T-helper 2 cell (primary cell): ENCODE results near the gene MAN2B1.

Source experiments
- DNase-seq, 5 experiments: peaks; one replicate each; pipeline versions ENCODE4 v3.0.0 to v3.0.0-alpha.2; 2012 to 2022

Gene MAN2B1

GRCh38 chr19:12611361-12611699, 55.2 kb downstream of the MAN2B1 start:
- no peak for DNase-seq

DNA sequence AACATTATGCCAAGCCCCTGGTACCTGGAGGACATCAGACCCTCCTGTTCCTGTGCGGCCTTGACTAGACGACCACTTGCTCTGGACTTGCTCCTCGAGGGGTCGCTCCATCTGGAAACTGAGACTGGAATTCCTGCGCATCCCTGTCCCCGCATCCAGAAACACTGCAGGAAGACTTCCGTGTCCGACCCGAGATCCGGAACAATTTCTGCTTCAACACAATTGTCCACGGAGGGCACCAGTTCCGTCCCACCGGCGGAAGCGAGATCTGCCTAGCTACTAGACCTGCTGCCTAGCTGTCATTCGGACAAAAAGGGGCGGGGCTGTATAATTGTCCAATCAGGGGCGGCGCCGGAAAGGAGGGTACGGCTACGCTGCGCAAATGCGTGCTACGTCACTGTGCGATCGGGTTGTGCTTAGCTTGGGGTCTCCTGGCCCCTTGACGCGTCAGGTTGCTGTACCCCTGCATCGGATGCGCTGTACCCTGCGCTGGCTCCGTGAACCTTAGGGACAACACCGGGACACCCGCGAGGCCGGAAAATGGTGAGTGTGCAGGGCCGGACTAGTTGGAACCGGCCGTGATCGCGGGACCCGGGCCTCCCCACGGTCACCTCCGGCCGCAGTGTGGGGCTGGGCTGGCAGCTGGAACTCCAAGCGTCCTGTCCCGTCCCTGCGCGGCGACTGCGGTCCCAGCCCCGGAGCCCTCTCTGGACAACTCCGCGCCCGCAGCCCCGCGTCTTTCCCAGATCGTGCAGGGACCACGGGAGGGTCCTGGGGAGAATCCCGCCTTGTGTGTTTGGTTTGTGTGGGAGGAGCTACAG, 55.8 kb downstream of the MAN2B1 start, which contains the start of the genes ZNF490 and ZNF791:
ZNF490 (minus strand) TSS at position 274 of the 821 bp plus-strand sequence; CDS start at position 141, 133 bp downstream.
ZNF791 (plus strand) TSS at position 381 of the 821 bp plus-strand sequence; CDS start at position 541, 160 bp downstream.
- peak; percentile 81 to 98 (median 94) for DNase-seq

DNA sequence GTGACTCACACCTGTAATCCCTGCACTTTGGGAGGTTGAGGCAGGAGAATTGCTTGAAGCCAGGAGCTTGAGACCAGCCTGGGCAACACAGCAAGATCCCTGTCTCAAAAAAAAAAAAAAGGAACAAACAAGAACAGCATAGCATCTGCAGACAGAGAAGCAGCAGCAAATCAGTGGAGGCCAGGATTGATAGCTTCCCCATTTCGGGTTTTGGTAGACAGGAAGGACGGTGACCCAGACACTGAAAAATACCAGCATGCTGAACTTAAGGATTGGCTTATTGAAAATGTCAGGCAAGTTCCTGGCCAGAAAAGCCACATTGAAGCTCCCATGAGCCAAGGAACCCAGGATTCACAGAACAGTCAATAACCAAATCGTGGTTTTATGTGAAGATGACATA, 58.9 kb downstream of the MAN2B1 start:
- DNase-seq, result no peak

- no peak for DNase-seq
These were observed 59.7 kb downstream of the MAN2B1 start for GRCh38 chr19:12606796-12607195.

GRCh38 chr19:12603714-12604113, 62.8 kb downstream of the MAN2B1 start:
- DNase-seq, result peak in 4 of 5 experiments; percentile 16 to 60 (median 34)

DNA sequence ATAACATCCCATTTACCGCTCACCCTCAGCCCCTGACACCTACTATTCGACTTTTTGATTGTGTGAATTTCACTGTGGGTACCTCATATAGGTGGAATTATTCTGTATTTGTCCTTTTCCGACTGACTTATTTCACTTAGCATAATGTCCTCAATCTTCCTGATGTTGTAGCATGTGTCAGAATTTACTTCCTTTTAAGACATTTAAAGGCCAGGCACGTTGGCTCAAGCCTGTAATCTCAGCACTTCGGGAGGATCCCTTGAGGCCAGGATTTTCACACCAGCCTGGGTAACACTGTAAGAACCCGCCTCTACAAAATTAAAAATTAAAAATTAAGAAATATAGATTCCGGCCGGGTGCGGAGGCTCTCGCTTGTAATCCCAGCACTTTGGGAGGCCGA, 68.9 kb downstream of the MAN2B1 start:
- DNase-seq, result no peak

DNA sequence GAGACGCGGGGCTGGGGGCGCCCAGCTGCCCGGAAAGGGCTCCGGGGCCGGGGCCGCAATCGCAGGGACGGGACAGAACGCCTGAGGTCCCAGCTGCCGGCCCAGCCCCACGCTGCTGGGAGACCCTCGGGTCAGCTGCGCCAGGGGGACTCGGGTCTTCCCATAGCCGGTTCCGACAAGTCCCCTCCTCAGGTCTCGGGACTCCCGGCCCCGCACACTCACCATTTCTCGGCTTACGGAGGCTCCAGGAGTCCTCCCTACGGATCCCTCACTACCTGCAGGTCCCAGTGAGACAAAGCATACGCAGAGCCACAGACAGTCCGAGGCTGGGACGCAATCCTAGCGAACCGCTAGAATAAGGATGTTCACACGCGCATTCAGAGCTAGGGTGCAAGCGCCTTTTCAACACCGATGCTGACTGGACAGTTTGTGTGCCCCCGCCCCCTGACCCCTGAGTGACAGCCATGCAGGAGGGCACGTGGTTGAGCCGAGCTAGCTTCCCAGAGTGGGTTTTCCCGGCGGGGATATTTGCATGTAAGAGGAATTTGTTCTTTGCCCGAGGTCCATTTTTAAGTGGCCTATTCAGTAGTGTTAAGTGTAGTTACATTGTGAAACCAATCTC, 69.5 kb downstream of the MAN2B1 start:
- no peak for DNase-seq
